Measurements from ENCODE around the gene SH3BP5.

GRCh38 chr3:15229262-15229661 lies 103.1 kb downstream of the SH3BP5 start:
- TF ChIP-seq CTCF (IDR thresholded peaks at IDR 0.05), result no peak
- TF ChIP-seq POLR2A (IDR thresholded peaks at IDR 0.05), result no peak
- TF ChIP-seq EP300 (IDR thresholded peaks at IDR 0.05), result no peak

Measured in tibial nerve (tissue), 4 donors.